ENCODE results near the gene KDF1. TPM values are rescaled to one million over a fixed set of nuclear protein-coding genes. Genes with fewer than 3 reads are reported as not detected.

The KDF1 gene
- total and polyA plus RNA-seq, 2 of the 13 experiments (the other 11 are each of a cell fraction or from before 2014, with no cell fraction given): 1.9 to 4.9 TPM

GRCh38 chr1:26921540-26922430 is 38.5 kb downstream of the KDF1 start, which contains the start of gene NUDC (continued):
- peak; percentile 54; the same call in 1 of the 2 replicates for TF ChIP-seq ZNF609 (CRISPR knock-in tag; IDR thresholded peaks at IDR 0.05; ENCODE audit: borderline replicate concordance)
- peak; percentile 82 for TF ChIP-seq YEATS2 (CRISPR knock-in tag; IDR thresholded peaks at IDR 0.05; ENCODE audit: borderline replicate concordance)
- no peak for TF ChIP-seq ZBTB33 (CRISPR knock-in tag; IDR thresholded peaks at IDR 0.05)
- TF ChIP-seq CREBL2 (CRISPR knock-in tag; IDR thresholded peaks at IDR 0.05; ENCODE audit: borderline replicate concordance): no peak; the same call in 1 of the 2 replicates
- no peak; the same call in 1 of the 2 replicates for TF ChIP-seq RFX3 (CRISPR knock-in tag; IDR thresholded peaks at IDR 0.05)
- TF ChIP-seq NFRKB (IDR thresholded peaks at IDR 0.05): no peak
- TF ChIP-seq ISL2 (CRISPR knock-in tag; IDR thresholded peaks at IDR 0.05): 0 out of 2 replicates have a peak, but pooled peaks have one; percentile 21
- TF ChIP-seq CBX1 (IDR thresholded peaks at IDR 0.05; ENCODE audit: low read depth): no peak
- TF ChIP-seq TRAFD1 (CRISPR knock-in tag; IDR thresholded peaks at IDR 0.05; ENCODE audit: borderline replicate concordance): no peak
- TF ChIP-seq RXRB (CRISPR knock-in tag; IDR thresholded peaks at IDR 0.05; ENCODE audit: borderline replicate concordance): peak; percentile 17
- TF ChIP-seq ZFP41 (CRISPR knock-in tag; IDR thresholded peaks at IDR 0.05; ENCODE audit: borderline replicate concordance): no peak
- TF ChIP-seq NCOR1 (IDR thresholded peaks at IDR 0.05; ENCODE audit: borderline replicate concordance, low read length): peak; percentile 24; the same call in 1 of the 2 replicates
- no peak for TF ChIP-seq NONO (IDR thresholded peaks at IDR 0.05)
- TF ChIP-seq NONO (CRISPR knock-in tag; conservative IDR thresholded peaks at IDR 0.05): peak; percentile 90
- TF ChIP-seq ATRX (CRISPR knock-in tag; IDR thresholded peaks at IDR 0.05; ENCODE audit: borderline replicate concordance): no peak
- TF ChIP-seq BRF2 (CRISPR knock-in tag; IDR thresholded peaks at IDR 0.05): peak; percentile 35; the same call in 1 of the 2 replicates
- TF ChIP-seq MTA1 (CRISPR knock-in tag; IDR thresholded peaks at IDR 0.05; ENCODE audit: borderline replicate concordance): peak; percentile 51; the same call in 1 of the 2 replicates
- TF ChIP-seq ZNF501 (CRISPR knock-in tag; IDR thresholded peaks at IDR 0.05): peak; percentile 80
- no peak for TF ChIP-seq MATR3 (CRISPR knock-in tag; IDR thresholded peaks at IDR 0.05)
